ENCODE data around the gene AUNIP.

AUNIP gene

DNA sequence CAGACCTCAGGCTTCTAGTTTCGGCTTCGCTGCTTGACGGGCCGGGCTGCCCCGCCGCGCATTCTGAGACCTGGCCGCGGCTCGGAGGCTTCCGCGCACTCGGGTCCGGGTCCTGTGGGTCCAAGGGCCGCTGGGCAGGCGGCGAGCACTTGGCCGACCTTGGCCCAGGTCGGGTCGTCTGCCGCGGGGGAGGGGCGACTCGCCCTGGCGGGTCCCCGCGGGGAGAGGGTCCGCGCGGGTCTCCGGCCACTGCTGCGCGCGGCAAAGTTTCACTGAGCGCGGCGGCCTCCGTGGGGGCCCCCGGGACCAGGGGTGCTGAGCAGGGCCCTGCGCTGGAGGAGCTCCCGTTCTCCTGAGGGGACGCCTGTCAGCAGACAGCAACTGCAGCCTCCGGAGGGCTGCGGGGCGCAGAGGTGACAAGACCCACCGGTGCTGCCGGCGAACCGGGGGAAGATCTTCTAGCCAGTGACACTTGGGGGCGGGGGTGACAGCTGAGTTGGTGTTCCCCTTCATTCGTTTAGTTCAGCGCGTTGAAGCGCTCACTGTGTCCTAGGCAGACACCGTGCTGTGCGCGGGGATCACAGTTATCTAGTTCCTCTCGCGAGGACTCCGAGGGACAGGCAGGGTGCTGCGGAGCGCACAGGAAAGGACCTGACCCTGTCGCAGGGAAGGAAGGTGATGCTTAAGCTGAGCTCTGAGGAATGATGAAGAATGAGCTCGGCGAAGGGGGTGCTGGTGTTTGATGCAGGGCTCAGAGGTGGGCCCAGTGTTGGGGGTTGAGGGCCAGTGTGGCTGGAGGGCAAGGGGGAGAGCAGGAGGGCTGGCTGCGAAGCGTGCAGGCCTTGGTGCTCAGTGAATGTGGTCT is 38.8 kb downstream of the AUNIP start:
- H3K27me3 ChIP-seq (ENCODE audit: insufficient read depth, low read length) = no peaks in the 10 kb centered on the region
- no peak overlapping the region for H2AFZ ChIP-seq (ENCODE audit: low read length)
- no peaks in the 10 kb centered on the region for H3K79me2 ChIP-seq (ENCODE audit: insufficient read depth, low read length)
- H3K9ac ChIP-seq (ENCODE audit: low read length) = peak overlapping the region; percentile 75
- H3K9me2 ChIP-seq (ENCODE audit: low read depth, low read length) = no peaks in the 10 kb centered on the region
- H3K9me3 ChIP-seq (ENCODE audit: low read length) = no peaks in the 10 kb centered on the region
- H3K36me3 ChIP-seq (ENCODE audit: insufficient read depth, low read length) = no peaks in the 10 kb centered on the region
- H3F3A ChIP-seq (ENCODE audit: insufficient read depth, low read length) = no peaks in the 10 kb centered on the region
- peak overlapping the region; percentile 84 for H3K4me3 ChIP-seq (ENCODE audit: low read depth, low read length, poor library complexity, severe bottlenecking)
- no peaks in the 10 kb centered on the region for H4K20me1 ChIP-seq (ENCODE audit: insufficient read depth, low read length)
- peak overlapping the region; percentile 89 for H3K4me2 ChIP-seq (ENCODE audit: low read length)
- TF ChIP-seq, protein P1, sequence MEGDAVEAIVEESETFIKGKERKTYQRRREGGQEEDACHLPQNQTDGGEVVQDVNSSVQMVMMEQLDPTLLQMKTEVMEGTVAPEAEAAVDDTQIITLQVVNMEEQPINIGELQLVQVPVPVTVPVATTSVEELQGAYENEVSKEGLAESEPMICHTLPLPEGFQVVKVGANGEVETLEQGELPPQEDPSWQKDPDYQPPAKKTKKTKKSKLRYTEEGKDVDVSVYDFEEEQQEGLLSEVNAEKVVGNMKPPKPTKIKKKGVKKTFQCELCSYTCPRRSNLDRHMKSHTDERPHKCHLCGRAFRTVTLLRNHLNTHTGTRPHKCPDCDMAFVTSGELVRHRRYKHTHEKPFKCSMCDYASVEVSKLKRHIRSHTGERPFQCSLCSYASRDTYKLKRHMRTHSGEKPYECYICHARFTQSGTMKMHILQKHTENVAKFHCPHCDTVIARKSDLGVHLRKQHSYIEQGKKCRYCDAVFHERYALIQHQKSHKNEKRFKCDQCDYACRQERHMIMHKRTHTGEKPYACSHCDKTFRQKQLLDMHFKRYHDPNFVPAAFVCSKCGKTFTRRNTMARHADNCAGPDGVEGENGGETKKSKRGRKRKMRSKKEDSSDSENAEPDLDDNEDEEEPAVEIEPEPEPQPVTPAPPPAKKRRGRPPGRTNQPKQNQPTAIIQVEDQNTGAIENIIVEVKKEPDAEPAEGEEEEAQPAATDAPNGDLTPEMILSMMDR (IDR thresholded peaks at IDR 0.05; ENCODE audit: low read length) = no peak
- TF ChIP-seq EZH2 (IDR thresholded peaks at IDR 0.05; ENCODE audit: borderline replicate concordance, low read length) = no peak
- H3K27ac ChIP-seq (ENCODE audit: low read depth, low read length, poor library complexity, severe bottlenecking) = peak overlapping the region; percentile 53
- H3K4me1 ChIP-seq (ENCODE audit: insufficient read depth, low read length, severe bottlenecking) = peaks cover 25% of the 10 kb centered on the region

DNA sequence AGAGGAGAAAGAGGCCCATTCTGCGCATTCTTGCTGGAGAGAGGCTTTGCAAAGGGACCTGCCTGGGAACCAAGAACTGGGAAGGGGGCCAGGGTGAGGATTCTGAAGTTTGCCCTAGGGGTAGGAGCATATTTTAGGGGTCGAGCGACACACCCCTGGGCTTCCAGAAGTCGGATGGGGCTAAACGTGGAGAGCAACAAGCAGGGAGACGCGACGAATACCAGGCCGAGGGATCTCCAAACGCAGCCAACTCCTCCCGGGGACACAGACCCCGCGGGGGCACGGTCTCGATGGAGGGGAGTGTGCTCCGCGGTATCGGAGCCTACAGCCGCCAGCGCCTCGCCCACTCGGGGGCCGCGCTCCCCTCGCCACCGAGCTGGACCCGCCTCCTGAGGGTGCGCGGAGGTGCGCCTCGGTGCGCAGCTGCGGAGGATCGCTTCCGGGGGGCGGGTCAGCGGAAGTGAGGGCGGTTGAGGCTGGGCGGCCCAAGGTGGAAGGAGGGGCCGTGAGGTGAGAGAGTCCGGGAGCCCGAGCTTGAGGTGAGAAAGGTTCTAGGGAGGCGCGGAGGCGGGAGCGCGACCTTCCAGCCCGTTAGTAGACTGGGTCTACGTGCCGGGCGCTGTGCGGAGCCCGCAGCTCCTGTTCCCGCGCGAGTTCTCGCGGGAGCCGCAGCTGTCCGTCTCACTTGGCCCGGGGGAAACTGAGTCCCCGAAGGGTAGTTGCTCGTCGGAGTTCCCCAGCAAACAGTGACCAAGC is 39.6 kb downstream of the AUNIP start, which contains the start of gene MTFR1L:
Gene MTFR1L (plus strand): TSS at position 464 of the 756 bp plus-strand sequence. CDS start 3,151 bp downstream, outside the sequence.
- Histone ChIP-seq H3K79me2 (ENCODE audit: insufficient read depth, low read length) (no peaks in the 10 kb centered on the region), H3K4me2 (ENCODE audit: low read length) (peak within 1 kb of the TSS; percentile 89), H3K9me2 (ENCODE audit: low read depth, low read length) (no peaks in the 10 kb centered on the region), H3K27ac (ENCODE audit: low read depth, low read length, poor library complexity, severe bottlenecking) (peak within 1 kb of the TSS; percentile 53), H2AFZ (ENCODE audit: low read length) (no peak within 1 kb of the TSS), H3K36me3 (ENCODE audit: insufficient read depth, low read length) (no peaks in the 10 kb centered on the region), H4K20me1 (ENCODE audit: insufficient read depth, low read length) (no peaks in the 10 kb centered on the region), H3K9ac (ENCODE audit: low read length) (peak within 1 kb of the TSS; percentile 75), H3K4me3 (ENCODE audit: low read depth, low read length, poor library complexity, severe bottlenecking) (peak within 1 kb of the TSS; percentile 84), H3F3A (ENCODE audit: insufficient read depth, low read length) (no peaks in the 10 kb centered on the region), H3K4me1 (ENCODE audit: insufficient read depth, low read length, severe bottlenecking) (peaks cover 25% of the 10 kb centered on the region), H3K27me3 (ENCODE audit: insufficient read depth, low read length) (no peaks in the 10 kb centered on the region), H3K9me3 (ENCODE audit: low read length) (no peaks in the 10 kb centered on the region)
- TF ChIP-seq, protein P1 (IDR thresholded peaks at IDR 0.05; ENCODE audit: low read length) = no peak

DNA sequence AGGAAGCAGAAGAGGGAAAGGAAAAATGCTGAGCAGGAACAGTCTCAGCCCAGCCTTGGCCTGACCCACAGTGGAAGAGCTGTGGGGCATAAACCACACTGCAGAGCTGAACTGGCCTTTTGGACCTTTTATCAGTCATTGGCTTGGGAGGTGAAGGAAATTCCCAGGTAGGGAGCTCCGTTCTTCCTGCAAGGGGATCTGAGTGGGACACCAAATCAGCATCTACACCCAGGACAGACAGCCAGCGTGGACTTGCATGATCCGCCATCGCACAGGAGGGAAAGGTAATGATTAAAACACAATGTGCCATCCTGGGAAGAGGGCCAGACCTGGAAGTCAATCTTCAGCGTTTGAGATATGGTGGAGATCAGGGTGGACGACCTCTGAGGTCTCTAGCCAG is 40.7 kb downstream of the AUNIP start:
- Histone ChIP-seq H3K9ac (ENCODE audit: low read length) (peak overlapping the region; percentile 75; the same call in 1 of the 2 replicates), H3K79me2 (ENCODE audit: insufficient read depth, low read length) (no peaks in the 10 kb centered on the region), H3K27me3 (ENCODE audit: insufficient read depth, low read length) (no peaks in the 10 kb centered on the region), H3K4me1 (ENCODE audit: insufficient read depth, low read length, severe bottlenecking) (peaks cover 25% of the 10 kb centered on the region), H4K20me1 (ENCODE audit: insufficient read depth, low read length) (no peaks in the 10 kb centered on the region), H3K36me3 (ENCODE audit: insufficient read depth, low read length) (no peaks in the 10 kb centered on the region), H3K4me2 (ENCODE audit: low read length) (peak overlapping the region; percentile 89), H3K27ac (ENCODE audit: low read depth, low read length, poor library complexity, severe bottlenecking) (no peak overlapping the region), H2AFZ (ENCODE audit: low read length) (no peak overlapping the region), H3K9me3 (ENCODE audit: low read length) (no peaks in the 10 kb centered on the region), H3K9me2 (ENCODE audit: low read depth, low read length) (no peaks in the 10 kb centered on the region), H3F3A (ENCODE audit: insufficient read depth, low read length) (no peaks in the 10 kb centered on the region), H3K4me3 (ENCODE audit: low read depth, low read length, poor library complexity, severe bottlenecking) (peak overlapping the region; percentile 84)
- TF ChIP-seq, protein P1 (IDR thresholded peaks at IDR 0.05; ENCODE audit: low read length) = no peak
- TF ChIP-seq EZH2 (IDR thresholded peaks at IDR 0.05; ENCODE audit: borderline replicate concordance, low read length) = no peak
